ENCODE data around the gene WNK2.

WNK2 gene

GRCh38 chr9:93295456-93296076 lies 111.6 kb downstream of the WNK2 start:
- no peak for DNase-seq (ENCODE audit: low read depth)

GRCh38 chr9:93296889-93297480 lies 113.0 kb downstream of the WNK2 start:
- no peak for DNase-seq (ENCODE audit: low read depth)

- no peak for DNase-seq (ENCODE audit: low read depth)
These were observed 113.9 kb downstream of the WNK2 start for GRCh38 chr9:93297659-93298497.

GRCh38 chr9:93298498-93299417 lies 114.8 kb downstream of the WNK2 start:
- no peak for DNase-seq (ENCODE audit: low read depth)

- no peak for DNase-seq (ENCODE audit: low read depth)
These were observed 115.7 kb downstream of the WNK2 start for GRCh38 chr9:93299418-93300174.

- no peak for DNase-seq (ENCODE audit: low read depth)
These were observed 116.2 kb downstream of the WNK2 start for GRCh38 chr9:93300175-93300572.

GRCh38 chr9:93300585-93301081 lies 116.7 kb downstream of the WNK2 start:
- no peak for DNase-seq (ENCODE audit: low read depth)

GRCh38 chr9:93301291-93301811 lies 117.4 kb downstream of the WNK2 start:
- no peak for DNase-seq (ENCODE audit: low read depth)

GRCh38 chr9:93301911-93302541 lies 118.1 kb downstream of the WNK2 start:
- no peak for DNase-seq (ENCODE audit: low read depth)

GRCh38 chr9:93302586-93303257 lies 118.8 kb downstream of the WNK2 start:
- DNase-seq (ENCODE audit: low read depth) = peak; percentile 37

GRCh38 chr9:93303258-93303771 lies 119.4 kb downstream of the WNK2 start:
- DNase-seq (ENCODE audit: low read depth) = no peak

- DNase-seq (ENCODE audit: low read depth) = no peak
These were observed 120.1 kb downstream of the WNK2 start for GRCh38 chr9:93303806-93304573.

- DNase-seq (ENCODE audit: low read depth) = no peak
These were observed 120.9 kb downstream of the WNK2 start for GRCh38 chr9:93304574-93305496.

- DNase-seq (ENCODE audit: low read depth) = no peak
These were observed 121.6 kb downstream of the WNK2 start for GRCh38 chr9:93305497-93306020.

- no peak for DNase-seq (ENCODE audit: low read depth)
These were observed 122.1 kb downstream of the WNK2 start for GRCh38 chr9:93306081-93306480.

- DNase-seq (ENCODE audit: low read depth) = no peak
These were observed 122.7 kb downstream of the WNK2 start for GRCh38 chr9:93306579-93307091.

- DNase-seq (ENCODE audit: low read depth) = no peak
These were observed 123.7 kb downstream of the WNK2 start for GRCh38 chr9:93307468-93308157.

Measured in CMK (cell line).